Ishikawa (cell line): ENCODE measurements around the gene TMEM266.

Experiments used
- CEBPB ChIP-seq: IDR thresholded peaks from 2 replicates; pipeline ENCODE4 v1.6.1; 2012
- EGR1 ChIP-seq: IDR thresholded peaks from 2 replicates; pipeline ENCODE4 v1.6.1; 2012
- EP300 ChIP-seq: IDR thresholded peaks from 2 replicates; pipeline ENCODE4 v1.6.1; 2012; ENCODE audit warnings: borderline replicate concordance
- FOXM1 ChIP-seq: IDR thresholded peaks from 2 replicates; pipeline ENCODE4 v1.6.1; 2012; ENCODE audit warnings: low read depth, borderline replicate concordance
- MAX ChIP-seq: IDR thresholded peaks from 2 replicates; pipeline ENCODE4 v1.6.1; 2012
- RAD21 ChIP-seq: IDR thresholded peaks from 2 replicates; pipeline ENCODE4 v1.6.1; 2012; ENCODE audit warnings: low read depth
- REST ChIP-seq: IDR thresholded peaks from 2 replicates; pipeline ENCODE4 v1.6.1; 2012; ENCODE audit warnings: low read depth, mild to moderate bottlenecking
- TAF1 ChIP-seq: IDR thresholded peaks from 2 replicates; pipeline ENCODE4 v1.6.1; 2012; ENCODE audit warnings: low read depth, mild to moderate bottlenecking
- TCF12 ChIP-seq: IDR thresholded peaks from 2 replicates; pipeline ENCODE4 v1.6.1; 2012; ENCODE audit warnings: low read depth
- TEAD4 ChIP-seq: IDR thresholded peaks from 2 replicates; pipeline ENCODE4 v1.6.1; 2012
- YY1 ChIP-seq: IDR thresholded peaks from 2 replicates; pipeline ENCODE4 v1.6.1; 2012; ENCODE audit warnings: low read depth
- ZBTB7A ChIP-seq: IDR thresholded peaks from 2 replicates; pipeline ENCODE4 v1.6.1; 2012; ENCODE audit warnings: low read depth

- TF ChIP-seq MAX: no peak
- no peak for TF ChIP-seq EP300
- no peak for TF ChIP-seq TCF12
- no peak for TF ChIP-seq REST
- TF ChIP-seq CEBPB: no peak
- TF ChIP-seq RAD21: no peak
- no peak for TF ChIP-seq FOXM1
- TF ChIP-seq YY1: no peak
- no peak for TF ChIP-seq TAF1
- TF ChIP-seq EGR1: no peak
- no peak for TF ChIP-seq ZBTB7A
- no peak for TF ChIP-seq TEAD4
Observed at GRCh38 chr15:76151599-76151974, 91.8 kb downstream of the TMEM266 start.
